Left ventricle myocardium superior (tissue), 1 donor: ENCODE data around the gene TMEM191C. TPM values are rescaled to one million over a fixed set of nuclear protein-coding genes. Genes with fewer than 3 reads are reported as not detected.
"Not testable (repeated sequence)": the region's sequence is repeated elsewhere in the genome, so short reads cannot be mapped to it uniquely, and the experiment has no call there.

ENCODE experiments used
- ATAC-seq: fragments of 200-7000 bp; cut with Tn5 transposase; one replicate; pipeline ENCODE4 v1.9.1; 2020; ENCODE audit warnings: mild to moderate bottlenecking, moderate library complexity
- DNase-seq: peaks from one replicate; pipeline ENCODE4 v3.0.0-alpha.2; 2020
- intact Hi-C: fragments of 100-400 bp; cut with micrococcal nuclease; formaldehyde crosslinking; loops from one replicate; pipeline ENCODE4 v1.11.0; 2022
- total RNA-seq: library from RNA; stranded (reverse); fragmentation: NEBNext Ultra II Directional; extraction: Animal tissue kit (Norgen Biotek cat#: 25700); gene quantifications from one replicate; pipeline ENCODE4 v1.2.1, GENCODE V29; 2021
- donor health status: DM: no; HTN: yes; CAD: no; lungs with severe emphysema.

TMEM191C gene
- total RNA-seq, 1 donor from 2014 or later = 0.74 TPM

- intact Hi-C loops, DNase-seq: not testable (repeated sequence)
- ATAC-seq = peak; percentile 57
These were observed 4.5 kb upstream of the TMEM191C start for GRCh38 chr22:21462672-21463071.

- peak; percentile 95 for ATAC-seq
- peak; percentile 96 for DNase-seq
- intact Hi-C loops = not testable (repeated sequence)
These were observed 1.3 kb downstream of the TMEM191C start for GRCh38 chr22:21468194-21469096.

GRCh38 chr22:21469097-21469994 is 2.2 kb downstream of the TMEM191C start:
- DNase-seq, intact Hi-C loops, ATAC-seq: not testable (repeated sequence)

DNA sequence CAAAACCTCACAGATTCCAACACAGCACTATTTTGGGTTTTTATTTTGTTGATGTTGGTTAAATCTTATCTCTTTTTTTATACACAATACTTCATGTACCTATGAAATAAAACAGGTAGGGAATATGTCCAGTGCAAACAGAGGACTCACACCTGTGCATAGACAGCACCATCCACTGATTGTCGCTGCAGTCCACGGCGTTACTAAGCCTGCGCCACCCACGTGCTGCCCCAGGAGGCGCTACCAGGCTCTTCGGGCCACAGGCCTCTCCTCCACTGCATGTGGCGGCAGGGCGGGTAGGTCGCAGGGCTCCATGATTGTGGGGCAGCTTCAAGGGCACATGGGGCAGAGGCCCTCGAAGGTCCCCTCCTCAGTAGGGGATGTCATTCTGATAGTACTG is 5.8 kb downstream of the TMEM191C start:
- ATAC-seq, DNase-seq, intact Hi-C loops: not testable (repeated sequence)

DNA sequence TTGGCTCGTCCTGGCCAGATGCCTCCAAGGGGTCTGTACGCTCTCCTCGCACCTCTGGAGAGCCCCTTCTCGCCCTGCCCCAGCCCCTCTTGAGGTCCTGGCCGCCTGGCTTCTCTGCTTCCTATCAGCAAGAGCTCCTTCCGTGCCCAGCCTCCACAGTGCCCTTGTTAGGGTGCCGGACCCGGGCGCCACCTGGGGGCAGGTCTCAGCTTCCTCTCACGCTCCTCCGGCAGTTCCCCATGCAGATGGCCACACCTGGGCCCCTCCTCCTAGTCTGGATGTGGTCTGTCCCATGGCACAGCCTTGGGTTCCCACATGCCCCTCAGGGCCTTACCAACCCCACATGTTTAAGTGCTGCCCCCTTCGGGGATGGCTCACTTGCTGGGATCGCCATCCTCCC is 6.5 kb downstream of the TMEM191C start:
- DNase-seq, ATAC-seq: not testable (repeated sequence)

GRCh38 chr22:21484039-21484438 is 16.9 kb downstream of the TMEM191C start:
- DNase-seq, ATAC-seq, intact Hi-C loops: not testable (repeated sequence)

More for the DNA sequence above, 6.5 kb downstream of the TMEM191C start:
- intact Hi-C loops = not testable (repeated sequence)

DNA sequence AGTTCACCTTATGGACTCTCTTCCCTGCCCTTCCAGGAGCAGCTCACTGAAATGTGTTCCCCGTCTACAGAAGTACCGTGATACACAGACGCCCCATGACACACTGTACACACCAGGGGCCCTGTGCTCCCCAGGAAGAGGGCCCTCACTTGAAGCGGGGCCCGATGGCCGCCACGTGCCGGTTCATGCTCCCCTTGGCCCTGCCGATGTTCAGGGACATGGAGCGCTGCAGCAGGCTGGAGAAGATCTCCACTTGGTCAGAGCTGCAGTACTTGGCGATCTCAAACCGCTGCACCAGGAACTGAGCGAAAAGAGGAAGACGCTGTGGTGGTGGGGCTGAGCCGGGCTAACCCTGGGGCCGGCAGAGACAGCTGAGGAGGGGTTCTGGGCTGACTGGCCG is 20.5 kb downstream of the TMEM191C start:
- DNase-seq, ATAC-seq, intact Hi-C loops: not testable (repeated sequence)

- ATAC-seq, intact Hi-C loops, DNase-seq: not testable (repeated sequence)
These were observed 22.0 kb downstream of the TMEM191C start for GRCh38 chr22:21489149-21489680.

- DNase-seq, intact Hi-C loops, ATAC-seq: not testable (repeated sequence)
These were observed 23.4 kb downstream of the TMEM191C start for GRCh38 chr22:21490556-21490955.

- intact Hi-C loops, DNase-seq: not testable (repeated sequence)
- ATAC-seq = peak; percentile 55
These were observed 25.1 kb downstream of the TMEM191C start for GRCh38 chr22:21492271-21492670.

DNA sequence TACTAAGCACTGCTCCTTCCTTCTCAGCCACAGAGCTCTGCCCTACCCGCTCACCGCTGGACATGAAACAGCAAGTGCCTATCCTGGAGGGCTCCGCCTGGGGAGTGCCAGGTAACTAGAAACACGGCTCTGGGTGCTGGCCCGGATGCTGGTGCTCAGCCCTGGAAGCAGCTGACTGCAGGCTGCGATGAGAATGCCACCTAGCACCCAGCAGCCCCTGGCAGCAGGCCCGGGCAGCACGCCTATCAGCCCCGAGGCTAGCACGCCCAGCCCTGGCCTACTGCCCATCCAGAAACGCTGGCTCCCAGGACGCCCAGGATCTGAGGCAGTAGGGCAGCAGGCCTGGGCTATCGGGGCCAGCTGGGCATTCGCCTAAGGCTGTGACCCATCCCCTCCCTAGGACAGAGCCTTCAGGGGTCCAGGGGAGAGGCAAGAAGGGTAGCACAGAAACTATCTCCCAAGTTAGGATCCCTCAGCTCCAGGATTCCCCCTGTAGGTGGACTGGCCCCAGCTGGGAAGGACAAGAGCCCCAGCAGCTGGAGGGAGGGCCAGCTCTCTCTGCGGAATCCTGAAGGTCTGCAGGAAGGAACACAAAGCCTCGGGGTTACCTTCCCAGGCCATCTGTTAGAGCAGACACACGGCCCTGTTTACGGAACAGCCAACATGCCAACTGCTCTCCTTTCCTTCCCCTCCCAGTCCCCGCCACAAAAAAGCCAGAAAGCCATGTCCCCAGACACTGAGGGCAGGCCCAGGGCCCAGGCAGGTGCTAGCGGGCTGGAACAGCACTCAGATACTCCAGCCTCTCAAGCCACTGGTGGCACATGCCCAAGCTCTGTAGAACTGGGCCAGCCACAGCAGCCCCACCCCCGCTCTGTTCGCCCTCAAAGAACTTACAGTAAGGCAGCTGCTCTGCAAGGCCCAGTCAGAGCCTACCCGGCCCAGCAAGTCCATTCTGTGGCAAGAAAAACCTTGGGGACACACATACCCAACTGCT is 26.9 kb downstream of the TMEM191C start:
- ATAC-seq = peak; percentile 84
- DNase-seq, intact Hi-C loops: not testable (repeated sequence)

- intact Hi-C loops, DNase-seq: not testable (repeated sequence)
- ATAC-seq = peak; percentile 78
These were observed 30.8 kb downstream of the TMEM191C start for GRCh38 chr22:21497984-21498383.

DNA sequence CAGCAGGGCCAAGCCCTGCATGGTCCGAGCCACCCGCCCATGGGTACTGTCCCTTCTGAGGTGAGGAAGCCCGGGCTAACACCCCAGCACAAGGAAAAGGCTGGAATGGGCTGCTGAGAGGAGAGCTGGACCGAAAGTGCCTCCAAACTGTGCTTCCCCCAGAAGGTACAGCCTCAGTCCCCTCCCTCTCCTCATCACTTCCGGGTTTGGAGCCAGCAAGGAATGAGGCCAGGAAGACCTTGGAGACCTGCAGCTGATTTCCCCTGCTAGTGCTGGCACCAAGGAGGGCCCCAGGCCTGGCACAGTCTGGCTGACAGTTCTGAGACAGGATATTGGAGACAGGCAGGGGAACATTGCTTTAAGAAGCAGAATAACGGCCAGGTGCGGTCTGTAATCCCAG is 31.3 kb downstream of the TMEM191C start:
- DNase-seq, ATAC-seq, intact Hi-C loops: not testable (repeated sequence)

- intact Hi-C loops, DNase-seq, ATAC-seq: not testable (repeated sequence)
These were observed 32.7 kb downstream of the TMEM191C start for GRCh38 chr22:21499623-21500506.

GRCh38 chr22:21510397-21510796 is 43.2 kb downstream of the TMEM191C start:
- DNase-seq, intact Hi-C loops: not testable (repeated sequence)
- peak; percentile 83 for ATAC-seq

GRCh38 chr22:21512022-21512421 is 44.8 kb downstream of the TMEM191C start:
- ATAC-seq = peak; percentile 7
- DNase-seq, intact Hi-C loops: not testable (repeated sequence)

DNA sequence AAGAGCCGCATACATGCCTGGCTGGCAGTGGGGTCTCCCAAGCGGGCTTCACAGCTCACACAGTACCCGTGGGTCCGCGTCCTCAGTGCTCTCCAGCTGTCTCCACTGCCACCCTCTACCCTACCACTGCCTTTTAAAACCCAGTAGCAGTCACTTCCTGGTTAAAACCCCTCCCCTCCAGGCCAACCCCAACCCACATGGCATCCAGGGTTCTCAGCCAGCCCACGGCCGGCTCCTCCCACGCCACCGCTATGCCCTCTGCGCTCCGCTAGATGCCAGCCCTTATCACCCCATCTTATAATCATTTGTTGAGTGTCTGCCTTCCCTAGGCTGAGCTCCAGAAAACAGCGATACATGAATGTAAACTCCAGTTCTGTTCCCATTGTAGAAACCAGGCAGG is 46.9 kb downstream of the TMEM191C start:
- intact Hi-C loops, DNase-seq: not testable (repeated sequence)
- ATAC-seq = peak; percentile 15
